Kidney epithelial cell (primary cell): Measurements from ENCODE around the gene IQCN. TPM values are rescaled to one million over a fixed set of nuclear protein-coding genes. Genes with fewer than 3 reads are reported as not detected.

ENCODE experiments used
- DNase-seq: peaks from one replicate; pipeline ENCODE4 v3.0.0-alpha.2; 2010; ENCODE audit warnings: low read depth
- H3K27me3 ChIP-seq: 2 replicates; pipeline ENCODE4 v1.6.0; 2011; ENCODE audit warnings: low read length; ENCODE audit not compliant: control insufficient read depth, insufficient read depth
- H3K36me3 ChIP-seq: 2 replicates; pipeline ENCODE4 v1.5.1; 2011; ENCODE audit warnings: low read length; ENCODE audit not compliant: control insufficient read depth, insufficient read depth
- H3K4me3 ChIP-seq: 2 replicates; pipeline ENCODE4 v1.5.1; 2011; ENCODE audit warnings: low read depth, mild to moderate bottlenecking, control low read depth, low read length
- CTCF ChIP-seq: IDR thresholded peaks from 2 replicates; pipeline ENCODE4 v1.5.1; 2011; ENCODE audit warnings: mild to moderate bottlenecking, moderate library complexity, low read length, control low read depth, inconsistent platforms; ENCODE audit not compliant: insufficient read depth, poor library complexity, severe bottlenecking
- total RNA-seq: library from RNA; depleted of rRNA; stranded (reverse); fragments of >200 nt; gene quantifications from 2 replicates; pipeline ENCODE4 v1.2.3, GENCODE V29; 2015

IQCN gene
- total RNA-seq, 1 donor from 2014 or later: 0.13 TPM

- H3K36me3 ChIP-seq: no peaks in the 10 kb centered on the region
- TF ChIP-seq CTCF: no peak
- no peak overlapping the region for H3K4me3 ChIP-seq
- no peak for DNase-seq
- no peaks in the 10 kb centered on the region for H3K27me3 ChIP-seq
These were observed 36.7 kb upstream of the IQCN start for GRCh38 chr19:18310966-18311365.

- Histone ChIP-seq H3K36me3 (no peaks in the 10 kb centered on the region), H3K4me3 (no peak overlapping the region), H3K27me3 (no peaks in the 10 kb centered on the region)
- DNase-seq: no peak
- no peak for TF ChIP-seq CTCF
These were observed 36.1 kb upstream of the IQCN start for GRCh38 chr19:18310118-18310909.

- no peak for DNase-seq
- Histone ChIP-seq H3K36me3 (no peaks in the 10 kb centered on the region), H3K27me3 (no peaks in the 10 kb centered on the region), H3K4me3 (no peak overlapping the region)
- TF ChIP-seq CTCF: no peak
These were observed 35.3 kb upstream of the IQCN start for GRCh38 chr19:18309525-18310064.

- no peak for DNase-seq
- no peaks in the 10 kb centered on the region for H3K27me3 ChIP-seq
- H3K36me3 ChIP-seq: no peaks in the 10 kb centered on the region
- no peak for TF ChIP-seq CTCF
- no peak overlapping the region for H3K4me3 ChIP-seq
These were observed 34.7 kb upstream of the IQCN start for GRCh38 chr19:18308948-18309325.

- DNase-seq: no peak
- Histone ChIP-seq H3K4me3 (no peak overlapping the region), H3K36me3 (no peaks in the 10 kb centered on the region), H3K27me3 (no peaks in the 10 kb centered on the region)
- TF ChIP-seq CTCF: no peak
These were observed 34.0 kb upstream of the IQCN start for GRCh38 chr19:18308051-18308947.
